GM18519 (cell line): Measurements from ENCODE around the gene NEU4.
"Not testable (repeated sequence)": the region's sequence is repeated elsewhere in the genome, so short reads cannot be mapped to it uniquely, and the experiment has no call there.

ENCODE experiments used
- ATAC-seq: cut with Tn5 transposase; IDR thresholded peaks from one replicate; pipeline ENCODE4 v1.9.1; 2021; ENCODE audit warnings: mild to moderate bottlenecking, moderate library complexity; ENCODE audit not compliant: unreplicated experiment, low FRiP score

NEU4 gene

DNA sequence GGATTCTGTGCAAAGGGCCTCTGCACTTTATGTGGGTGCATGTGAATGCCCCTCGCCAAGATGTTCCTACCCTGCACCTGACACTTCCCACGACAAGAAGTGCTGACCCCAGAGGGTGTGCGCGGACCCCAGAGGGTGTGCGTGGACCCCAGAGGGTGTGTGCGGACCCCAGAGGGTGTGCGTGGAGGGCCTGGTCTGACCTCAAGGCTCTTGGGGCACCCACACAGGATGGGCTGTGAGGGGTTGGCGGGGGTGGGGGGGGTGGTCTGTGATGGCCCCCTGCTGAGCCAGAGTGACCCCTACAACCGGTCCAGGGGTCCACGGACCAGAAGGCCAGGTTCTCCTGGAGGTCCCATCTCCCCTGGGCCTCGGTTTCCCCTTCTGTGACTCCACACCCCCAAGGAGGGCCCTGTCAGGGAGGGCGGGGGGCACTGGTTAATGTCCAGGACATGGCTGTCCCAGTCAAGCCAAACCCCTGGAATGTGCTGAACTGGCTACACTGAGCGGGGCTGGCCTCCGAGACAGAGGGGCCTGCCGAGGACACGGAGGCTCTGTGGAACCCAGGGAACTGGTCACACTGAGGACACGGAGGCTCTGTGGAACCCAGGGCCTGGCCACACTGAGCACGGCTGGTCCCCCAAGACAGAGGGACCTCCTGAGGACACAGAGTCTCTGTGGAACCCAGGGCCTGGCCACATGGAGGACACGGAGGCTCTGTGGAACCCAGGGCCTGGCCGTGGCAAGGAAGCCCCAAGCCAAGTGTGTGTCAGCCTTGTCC, 3.1 kb downstream of the NEU4 start:
- no peak for ATAC-seq

DNA sequence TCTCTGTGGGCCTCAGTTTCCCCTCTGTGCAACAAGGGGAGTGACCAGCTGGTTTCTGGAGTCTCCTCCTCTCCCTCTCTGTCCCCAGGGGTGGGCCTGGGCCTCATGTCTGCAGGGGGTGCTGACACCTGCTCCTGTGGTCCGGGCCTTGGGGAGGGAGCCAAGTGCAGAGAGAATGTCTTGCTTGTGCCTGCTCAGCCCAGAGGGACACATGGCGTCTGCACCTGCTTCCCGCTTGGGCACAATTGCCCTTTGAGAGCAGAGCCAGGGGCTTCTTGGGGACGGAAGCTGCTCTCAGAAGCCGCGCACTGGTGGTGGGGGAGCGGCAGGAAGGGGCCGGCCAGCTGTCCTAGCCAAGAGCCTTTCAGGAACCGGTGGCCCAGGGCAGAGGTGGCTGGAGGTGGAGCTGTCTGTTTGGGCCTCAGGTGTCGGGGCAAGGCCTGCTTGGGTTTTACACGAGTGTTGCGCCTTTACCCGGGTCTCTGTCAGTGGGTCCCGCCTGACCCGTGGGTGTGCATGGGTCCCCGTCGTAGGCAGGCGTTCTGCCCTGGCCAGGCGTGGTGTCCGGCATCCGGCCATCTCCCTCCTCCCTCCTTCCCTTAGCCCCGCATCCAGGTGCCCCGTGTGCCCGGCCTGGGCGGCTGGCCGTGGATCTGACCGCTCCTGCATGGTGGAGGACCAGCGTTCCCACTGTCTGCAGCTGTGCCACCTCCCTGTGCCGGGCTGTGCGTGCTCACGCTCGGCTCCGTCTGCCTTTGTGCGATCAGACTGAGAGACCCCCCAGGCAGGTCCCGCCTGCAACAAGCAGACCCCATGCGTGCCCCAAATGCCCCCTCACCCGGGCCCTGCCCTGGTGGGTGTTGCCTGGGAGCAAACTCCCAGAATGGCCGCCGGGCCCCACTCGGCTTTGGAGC, 4.0 kb downstream of the NEU4 start:
- ATAC-seq, result no peak

DNA sequence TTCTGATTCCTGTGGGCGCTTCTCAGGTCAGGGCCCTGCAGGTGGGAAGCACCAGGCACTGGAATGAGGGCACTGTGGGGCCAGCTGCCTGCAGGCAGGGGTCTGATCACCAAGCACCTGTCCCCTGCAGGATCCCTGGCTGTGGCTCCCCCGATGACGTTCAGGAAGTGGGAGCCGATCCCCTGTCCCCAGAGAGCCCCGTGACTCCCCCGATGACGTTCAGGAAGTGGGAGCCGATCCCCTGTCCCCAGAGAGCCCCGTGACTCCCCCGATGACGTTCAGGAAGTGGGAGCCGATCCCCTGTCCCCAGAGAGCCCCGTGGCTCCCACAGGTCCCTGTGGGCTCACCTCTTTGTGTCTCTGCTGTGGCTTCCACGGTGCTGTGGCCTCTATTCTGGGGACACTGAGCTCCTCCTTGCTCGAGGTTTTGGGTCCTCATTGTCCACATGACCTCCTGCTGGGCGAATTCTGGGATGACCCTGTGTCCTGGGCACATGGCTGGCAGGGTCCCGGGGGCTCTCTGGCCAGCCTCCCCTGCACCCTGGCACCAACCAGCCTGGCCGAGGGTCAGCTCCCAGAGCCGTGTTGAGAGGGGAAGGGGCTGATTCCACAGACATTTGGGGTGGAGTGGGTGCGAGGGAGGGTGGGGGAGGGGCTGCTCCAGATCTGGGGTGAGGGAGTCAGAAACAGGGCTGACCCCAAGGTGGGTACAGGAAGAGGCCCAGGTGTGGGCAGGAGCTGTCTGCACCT, 4.8 kb downstream of the NEU4 start:
- no peak for ATAC-seq

DNA sequence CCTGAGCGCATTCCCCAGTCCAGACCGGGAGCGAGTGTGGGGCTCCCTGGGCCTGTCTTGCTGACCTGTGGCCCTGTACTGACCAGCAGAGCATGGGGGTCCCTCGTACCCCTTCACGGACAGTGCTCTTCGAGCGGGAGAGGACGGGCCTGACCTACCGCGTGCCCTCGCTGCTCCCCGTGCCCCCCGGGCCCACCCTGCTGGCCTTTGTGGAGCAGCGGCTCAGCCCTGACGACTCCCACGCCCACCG, 5.3 kb downstream of the NEU4 start:
- no peak for ATAC-seq

DNA sequence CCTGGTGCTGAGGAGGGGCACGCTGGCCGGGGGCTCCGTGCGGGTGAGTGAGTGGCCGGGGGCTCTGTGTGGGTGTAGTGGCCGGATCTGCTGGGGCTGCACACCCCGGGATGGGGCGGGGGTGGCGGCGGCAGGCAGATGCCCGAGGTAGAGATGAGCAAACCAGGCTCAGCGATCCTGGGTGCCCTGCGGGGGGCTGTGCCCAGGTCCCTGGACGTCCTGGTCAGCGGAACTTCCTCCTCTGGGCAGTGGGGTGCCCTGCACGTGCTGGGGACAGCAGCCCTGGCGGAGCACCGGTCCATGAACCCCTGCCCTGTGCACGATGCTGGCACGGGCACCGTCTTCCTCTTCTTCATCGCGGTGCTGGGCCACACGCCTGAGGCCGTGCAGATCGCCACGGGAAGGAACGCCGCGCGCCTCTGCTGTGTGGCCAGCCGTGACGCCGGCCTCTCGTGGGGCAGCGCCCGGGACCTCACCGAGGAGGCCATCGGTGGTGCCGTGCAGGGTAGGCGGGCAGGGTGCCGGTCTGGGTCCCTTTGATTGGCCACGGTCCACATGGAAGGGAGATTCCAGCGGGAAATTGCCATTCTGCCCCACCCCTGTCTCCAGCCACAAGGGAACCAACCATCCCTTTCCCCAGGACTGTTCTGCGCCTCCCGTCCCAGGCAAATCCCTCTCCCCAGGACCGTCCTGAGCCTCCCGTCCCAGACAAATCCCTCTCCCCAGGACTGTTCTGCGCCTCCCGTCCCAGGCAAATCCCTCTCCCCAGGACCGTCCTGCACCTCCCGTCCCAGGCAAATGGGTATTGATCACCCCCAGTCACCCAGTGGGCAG, 5.9 kb downstream of the NEU4 start:
- no peak for ATAC-seq

DNA sequence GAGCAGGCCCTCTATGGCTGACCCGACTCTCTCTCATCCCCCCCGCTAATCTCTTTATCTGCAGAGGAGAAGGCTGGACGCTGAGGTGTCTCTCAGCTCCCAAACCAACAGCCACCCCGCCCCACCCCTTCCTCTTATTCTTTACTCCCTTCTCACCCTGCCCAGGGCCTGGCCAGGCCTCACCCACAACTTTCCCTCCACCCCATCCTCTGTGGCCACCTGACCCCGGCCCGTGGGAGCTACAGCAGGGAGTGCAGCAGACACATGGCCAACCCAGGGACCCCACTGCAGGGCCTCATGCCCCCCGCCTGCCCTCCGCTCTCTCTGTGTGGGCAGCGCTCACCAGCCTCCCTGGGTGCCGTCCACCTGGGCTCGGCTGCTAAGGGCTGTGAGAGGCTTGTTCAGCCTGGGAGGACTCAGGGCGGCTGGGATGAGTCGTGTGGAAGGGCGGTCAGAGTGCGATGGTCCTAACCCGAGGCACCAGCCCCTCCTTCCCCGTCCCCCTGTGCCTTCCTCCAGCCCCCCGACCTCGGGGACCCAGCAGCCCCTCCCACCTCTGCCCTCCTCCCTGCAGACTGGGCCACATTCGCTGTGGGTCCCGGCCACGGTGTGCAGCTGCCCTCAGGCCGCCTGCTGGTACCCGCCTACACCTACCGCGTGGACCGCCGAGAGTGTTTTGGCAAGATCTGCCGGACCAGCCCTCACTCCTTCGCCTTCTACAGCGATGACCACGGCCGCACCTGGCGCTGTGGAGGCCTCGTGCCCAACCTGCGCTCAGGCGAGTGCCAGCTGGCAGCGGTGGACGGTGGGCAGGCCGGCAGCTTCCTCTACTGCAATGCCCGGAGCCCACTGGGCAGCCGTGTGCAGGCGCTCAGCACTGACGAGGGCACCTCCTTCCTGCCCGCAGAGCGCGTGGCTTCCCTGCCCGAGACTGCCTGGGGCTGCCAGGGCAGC, 6.8 kb downstream of the NEU4 start:
- ATAC-seq, result no peak

DNA sequence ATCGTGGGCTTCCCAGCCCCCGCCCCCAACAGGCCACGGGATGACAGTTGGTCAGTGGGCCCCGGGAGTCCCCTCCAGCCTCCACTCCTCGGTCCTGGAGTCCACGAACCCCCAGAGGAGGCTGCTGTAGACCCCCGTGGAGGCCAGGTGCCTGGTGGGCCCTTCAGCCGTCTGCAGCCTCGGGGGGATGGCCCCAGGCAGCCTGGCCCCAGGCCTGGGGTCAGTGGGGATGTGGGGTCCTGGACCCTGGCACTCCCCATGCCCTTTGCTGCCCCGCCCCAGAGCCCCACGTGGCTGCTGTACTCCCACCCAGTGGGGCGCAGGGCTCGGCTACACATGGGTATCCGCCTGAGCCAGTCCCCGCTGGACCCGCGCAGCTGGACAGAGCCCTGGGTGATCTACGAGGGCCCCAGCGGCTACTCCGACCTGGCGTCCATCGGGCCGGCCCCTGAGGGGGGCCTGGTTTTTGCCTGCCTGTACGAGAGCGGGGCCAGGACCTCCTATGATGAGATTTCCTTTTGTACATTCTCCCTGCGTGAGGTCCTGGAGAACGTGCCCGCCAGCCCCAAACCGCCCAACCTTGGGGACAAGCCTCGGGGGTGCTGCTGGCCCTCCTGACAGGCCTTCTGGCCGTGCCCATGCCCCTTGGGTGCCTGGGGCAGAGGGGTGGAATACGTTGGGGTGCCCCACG, 7.6 kb downstream of the NEU4 start:
- ATAC-seq, result no peak

DNA sequence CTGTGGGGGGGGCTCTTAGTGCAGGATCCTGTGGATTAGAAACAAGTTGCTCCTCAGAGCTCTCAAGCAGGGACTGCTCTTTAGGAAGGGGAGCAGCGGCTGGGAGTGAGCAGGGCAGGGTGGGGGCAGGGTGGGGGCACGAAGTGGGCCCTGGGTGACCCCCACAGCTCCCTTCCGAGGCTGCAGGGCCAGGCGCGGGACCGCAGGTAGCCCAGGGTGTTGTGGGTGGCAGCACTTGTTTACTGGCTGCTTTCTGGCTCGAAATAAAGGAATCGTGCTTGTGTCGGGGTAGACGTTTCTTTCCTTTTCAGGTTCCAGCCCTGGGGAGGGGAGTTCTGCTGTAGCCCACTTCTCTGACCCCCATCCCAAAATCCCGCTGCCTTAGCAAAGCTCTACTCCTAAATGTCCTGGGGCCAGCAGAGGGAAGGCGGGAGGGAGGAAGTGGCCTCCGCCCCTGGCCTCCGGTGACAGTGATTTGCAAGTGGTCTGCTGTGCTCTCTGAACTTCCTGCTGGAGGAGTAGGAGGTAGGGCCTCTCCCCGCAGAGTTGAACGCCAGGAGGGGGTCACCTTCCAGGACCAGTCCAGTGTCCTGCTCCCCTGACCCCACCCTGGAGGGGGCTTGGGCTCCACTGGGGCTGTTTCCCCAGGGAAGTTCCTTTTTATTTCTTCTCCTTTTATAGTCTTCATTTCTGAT, 8.3 kb downstream of the NEU4 start:
- no peak for ATAC-seq

DNA sequence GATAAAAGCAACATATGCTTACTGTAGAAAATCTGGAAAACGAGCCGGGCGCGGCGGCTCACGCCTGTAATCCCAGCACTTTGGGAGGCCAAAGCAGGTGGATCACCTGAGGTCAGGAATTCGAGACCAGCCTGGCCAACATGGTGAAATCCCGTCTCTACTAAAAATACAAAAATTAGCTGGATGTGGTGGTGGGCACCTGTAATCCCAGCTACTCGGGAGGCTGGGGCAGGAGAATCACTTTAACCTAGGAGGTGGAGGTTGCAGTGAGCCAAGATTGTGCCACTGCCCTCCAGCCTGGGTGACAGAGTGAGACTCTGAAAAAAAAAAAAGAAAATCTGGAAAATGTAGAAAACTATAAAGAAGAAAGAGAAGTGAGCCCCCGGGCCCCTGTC, 8.8 kb downstream of the NEU4 start:
- not testable (repeated sequence) for ATAC-seq

DNA sequence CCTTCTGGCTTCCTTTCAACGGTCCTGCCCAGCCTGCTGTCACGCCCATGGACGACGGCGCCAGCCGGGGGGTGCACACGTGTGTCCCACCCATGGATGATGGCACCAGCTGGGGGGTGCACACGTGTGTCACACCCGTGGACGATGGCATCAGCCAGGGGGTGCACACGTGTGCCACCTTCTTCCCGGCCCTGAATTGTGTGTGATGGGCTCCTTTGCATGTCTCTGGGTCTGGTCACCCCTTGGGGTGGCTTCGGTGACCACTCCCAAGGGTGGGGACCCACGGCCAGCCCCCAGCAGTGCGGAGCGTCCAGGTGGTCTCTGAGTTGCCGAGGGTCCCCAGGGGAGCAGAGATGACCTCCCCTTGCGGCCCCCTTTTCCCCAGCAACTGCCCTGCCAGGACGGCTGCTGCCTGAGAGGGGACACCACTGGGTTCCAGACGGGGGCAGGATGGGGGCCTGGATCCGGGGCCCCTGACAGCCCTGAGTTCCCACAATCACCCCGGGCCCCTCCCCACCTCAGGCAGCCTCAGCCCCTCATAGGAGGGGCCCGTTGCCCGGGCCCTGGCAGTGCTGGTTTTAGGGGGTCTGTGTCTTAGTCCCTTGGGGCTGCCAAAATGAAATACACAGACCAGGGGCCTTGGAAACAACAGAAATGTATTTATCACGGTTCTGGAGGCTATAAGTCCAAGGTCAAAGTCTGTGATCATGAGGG, 9.4 kb downstream of the NEU4 start:
- no peak for ATAC-seq

DNA sequence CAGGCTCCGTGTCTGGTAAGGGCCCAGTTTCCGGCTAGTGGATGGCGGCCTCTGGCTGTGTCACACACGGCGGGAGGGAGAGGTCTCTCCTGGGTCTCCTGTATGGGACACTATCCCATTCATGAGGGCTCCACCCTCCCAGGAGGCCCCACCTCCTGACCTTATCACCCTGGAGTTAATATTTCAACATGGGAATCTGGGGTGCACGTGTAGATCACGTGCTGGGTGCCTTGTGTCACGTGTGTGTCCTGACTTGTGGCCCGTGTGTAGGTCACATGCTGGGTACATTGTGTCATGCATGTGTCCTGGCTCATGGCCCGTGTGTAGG, 9.9 kb downstream of the NEU4 start:
- ATAC-seq, result no peak

DNA sequence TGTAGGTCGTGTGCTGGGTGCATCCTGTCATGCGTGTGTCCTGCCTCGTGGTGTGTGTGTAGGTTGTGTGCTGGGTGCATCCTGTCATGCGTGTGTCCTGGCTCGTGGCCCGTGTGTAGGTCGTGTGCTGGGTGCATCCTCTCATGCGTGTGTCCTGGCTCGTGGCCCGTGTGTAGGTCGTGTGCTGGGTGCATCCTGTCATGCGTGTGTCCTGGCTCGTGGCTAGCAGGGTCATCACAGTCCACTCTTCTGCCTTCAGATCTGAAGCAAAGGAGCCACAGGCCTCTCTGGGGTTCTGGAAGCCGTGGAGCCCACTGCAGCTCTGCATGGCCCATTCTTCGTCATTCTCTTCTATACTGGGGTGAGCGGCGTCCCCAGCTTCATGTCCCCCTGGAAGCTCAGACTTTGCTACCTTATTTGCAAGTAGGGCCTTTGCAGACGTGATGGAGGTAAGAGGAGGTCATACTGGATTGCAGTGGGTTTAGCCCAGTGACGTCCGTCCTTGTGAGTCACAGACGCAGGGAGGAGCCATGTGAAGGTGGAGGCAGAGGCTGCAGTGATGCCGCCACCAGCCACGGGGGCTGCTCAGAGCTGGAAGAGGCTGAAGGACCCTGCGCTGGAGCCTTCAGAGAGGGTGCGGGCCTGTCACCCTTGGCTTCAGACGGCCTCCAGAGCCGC, 11.1 kb downstream of the NEU4 start:
- not testable (repeated sequence) for ATAC-seq

DNA sequence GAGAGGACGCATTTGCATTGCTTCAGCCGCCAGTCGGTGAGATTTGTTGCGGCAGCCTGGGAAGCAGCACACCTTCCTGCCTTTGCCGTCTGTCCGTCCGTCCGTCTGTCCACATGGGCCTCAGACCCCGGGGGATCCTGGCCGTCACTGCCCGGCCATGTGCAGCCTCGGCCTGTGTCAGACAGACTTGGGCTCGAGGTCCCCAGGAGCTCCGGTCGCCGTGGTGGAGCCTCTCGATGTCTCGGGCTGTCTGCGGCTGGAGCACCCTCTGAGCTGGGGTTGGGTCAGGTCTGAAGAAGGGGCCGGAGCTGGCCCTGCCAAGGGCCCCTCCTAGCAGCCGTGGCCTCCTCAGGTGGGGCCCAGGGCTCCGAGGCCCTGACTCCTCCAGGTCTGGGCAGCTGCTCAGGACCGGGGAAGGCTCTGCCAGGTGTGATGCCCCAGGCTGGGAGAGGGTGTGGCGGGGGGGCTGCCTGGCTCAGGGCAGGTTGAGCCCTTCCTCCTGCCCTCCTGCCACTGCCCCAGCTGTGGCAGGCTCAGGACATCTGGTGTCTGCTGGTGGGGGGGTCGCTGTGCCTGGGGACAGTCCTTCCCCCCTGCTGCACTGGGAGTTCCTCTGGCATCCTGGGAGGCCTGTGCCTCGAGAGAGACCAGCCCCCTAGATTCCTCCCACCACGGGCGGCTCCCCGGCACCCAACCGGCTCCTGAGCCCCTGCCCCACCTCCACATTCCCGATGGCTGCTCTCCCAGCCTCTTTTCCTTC, 11.8 kb downstream of the NEU4 start:
- ATAC-seq, result no peak

DNA sequence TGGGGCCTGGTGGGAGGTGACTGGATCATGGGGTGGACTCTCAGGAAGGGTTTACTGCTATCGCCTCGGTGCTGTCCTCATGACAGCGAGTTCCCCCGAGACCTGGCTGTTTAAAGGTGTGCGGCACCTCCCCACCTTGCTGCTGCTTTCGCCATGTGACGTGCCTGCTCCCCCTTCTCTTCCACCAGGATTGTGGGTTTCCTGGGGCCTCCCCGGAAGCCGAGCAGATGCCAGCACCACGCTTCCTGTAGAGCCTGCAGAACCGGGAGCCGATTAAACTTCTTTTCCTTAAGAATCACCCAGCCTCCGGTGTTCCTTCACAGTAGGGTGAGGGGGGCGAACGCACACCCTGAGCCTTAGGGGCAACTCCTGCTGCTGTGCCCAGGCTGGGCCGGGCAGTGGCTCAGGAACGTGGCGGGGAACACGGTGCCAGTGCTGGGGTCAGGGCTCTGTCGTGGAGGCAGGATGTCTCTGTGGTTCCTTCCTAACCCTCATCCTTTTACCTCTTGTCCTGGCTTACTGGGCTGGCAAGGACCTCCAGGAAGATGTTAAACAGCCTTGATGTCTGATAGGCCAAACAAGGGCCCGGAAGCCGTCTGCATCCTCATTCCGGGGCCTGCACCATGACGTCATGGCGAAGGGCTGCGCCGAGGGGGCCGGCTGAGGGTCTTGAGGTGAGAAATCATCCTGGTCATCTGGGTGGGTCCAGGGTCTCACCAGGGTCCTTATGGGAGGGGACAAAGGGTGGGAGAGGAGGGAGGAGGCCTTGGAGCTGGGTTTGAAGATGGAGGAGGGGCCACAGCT, 12.7 kb downstream of the NEU4 start:
- no peak for ATAC-seq

DNA sequence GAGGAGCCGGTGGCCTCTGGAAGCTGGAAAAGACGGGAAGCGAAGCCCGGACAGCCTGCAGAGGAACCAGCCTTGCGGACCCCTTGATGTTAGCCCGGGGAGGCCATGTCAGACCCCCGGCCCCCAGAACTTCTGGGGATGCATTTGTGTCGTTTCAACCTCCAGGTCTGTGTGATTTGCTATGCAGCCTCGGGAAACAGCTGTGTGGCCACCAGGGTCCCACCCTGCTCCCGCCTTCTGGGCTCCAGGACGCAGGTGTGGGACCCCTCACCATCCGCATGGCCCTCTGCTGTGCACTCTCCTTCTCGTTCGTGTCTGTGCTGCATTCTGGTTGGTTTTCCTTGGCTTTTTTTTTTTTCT, 13.3 kb downstream of the NEU4 start:
- no peak for ATAC-seq
